Mesenchymal stem cell (in vitro differentiated cells and primary cell): ENCODE data around the gene NUMA1.

ENCODE experiments used
- DNase-seq: peaks from one replicate; pipeline ENCODE4 v3.0.0-alpha.2; 2013
- H2AFZ ChIP-seq: one replicate; pipeline ENCODE4 v1.6.1; 2013; ENCODE audit warnings: low read depth, mild to moderate bottlenecking, control low read depth, inconsistent platforms, low read length, moderate library complexity
- H2AK5ac ChIP-seq: 2 replicates; pipeline ENCODE4 v1.6.1; 2013; ENCODE audit warnings: low read length, moderate library complexity, mild to moderate bottlenecking, inconsistent platforms; ENCODE audit not compliant: severe bottlenecking
- H2BK120ac ChIP-seq: one replicate; pipeline ENCODE4 v1.6.1; 2013; ENCODE audit warnings: low read depth, mild to moderate bottlenecking, inconsistent platforms, low read length, moderate library complexity
- H2BK12ac ChIP-seq, 2 experiments: one replicate each; pipeline ENCODE4 v1.6.1; 2013; ENCODE audit warnings: inconsistent platforms in 2 of 2, low read length in 2 of 2, mild to moderate bottlenecking in 2 of 2, moderate library complexity in 2 of 2, control low read depth in 1 of 2
- H2BK15ac ChIP-seq: one replicate; pipeline ENCODE4 v1.6.1; 2013; ENCODE audit warnings: mild to moderate bottlenecking, low read depth, inconsistent platforms; ENCODE audit not compliant: poor library complexity, severe bottlenecking
- H2BK5ac ChIP-seq: 2 replicates; pipeline ENCODE4 v1.6.1; 2013; ENCODE audit warnings: low read depth, mild to moderate bottlenecking, low read length, control low read depth, inconsistent platforms; ENCODE audit not compliant: poor library complexity, severe bottlenecking
- H3K14ac ChIP-seq, 2 experiments: one replicate each; pipeline ENCODE4 v1.6.1; 2013; ENCODE audit warnings: inconsistent platforms in 2 of 2, low read length in 2 of 2, control low read depth in 1 of 2, mild to moderate bottlenecking in 1 of 2, moderate library complexity in 1 of 2
- H3K18ac ChIP-seq, 2 experiments: one replicate each; pipeline ENCODE4 v1.6.1; 2013; ENCODE audit warnings: inconsistent platforms in 2 of 2, low read length in 2 of 2, control low read depth in 1 of 2, low read depth in 1 of 2, mild to moderate bottlenecking in 1 of 2
- H3K23ac ChIP-seq, 2 experiments: one replicate each; pipeline ENCODE4 v1.6.1; 2013; ENCODE audit warnings: inconsistent platforms in 2 of 2, low read length in 2 of 2, mild to moderate bottlenecking in 2 of 2, moderate library complexity in 2 of 2, control low read depth in 1 of 2
- H3K27ac ChIP-seq: 2 replicates; pipeline ENCODE4 v1.5.1; 2013; ENCODE audit warnings: mild to moderate bottlenecking, moderate library complexity, low read length, control low read depth, inconsistent platforms; ENCODE audit not compliant: poor library complexity, severe bottlenecking
- H3K27me3 ChIP-seq, 2 experiments: 2 replicates each; pipeline versions ENCODE4 v1.6.1 to v1.7.0; 2013; ENCODE audit warnings: low read length in 2 of 2, mild to moderate bottlenecking in 2 of 2, moderate library complexity in 2 of 2, control low read depth in 1 of 2, inconsistent platforms in 1 of 2; ENCODE audit not compliant: control insufficient read depth in 1 of 2, insufficient read depth in 1 of 2
- H3K36me3 ChIP-seq, 2 experiments: 2 replicates each; pipeline versions ENCODE4 v1.6.1 to v1.7.0; 2013; ENCODE audit warnings: low read length in 2 of 2, control low read depth in 1 of 2, inconsistent platforms in 1 of 2, low read depth in 1 of 2, mild to moderate bottlenecking in 1 of 2; ENCODE audit not compliant: insufficient read depth in 2 of 2, control insufficient read depth in 1 of 2
- H3K4ac ChIP-seq, 2 experiments: one replicate each; pipeline ENCODE4 v1.6.1; 2013; ENCODE audit warnings: inconsistent platforms in 2 of 2, low read length in 2 of 2, mild to moderate bottlenecking in 2 of 2, moderate library complexity in 2 of 2, control low read depth in 1 of 2, low read depth in 1 of 2
- H3K4me1 ChIP-seq: 2 replicates; pipeline ENCODE4 v1.6.1; 2013; ENCODE audit warnings: low read depth, low read length, control low read depth; ENCODE audit not compliant: control insufficient read depth, insufficient read depth
- H3K4me2 ChIP-seq: 2 replicates; pipeline ENCODE4 v1.6.1; 2013; ENCODE audit warnings: low read length, mild to moderate bottlenecking, inconsistent platforms; ENCODE audit not compliant: poor library complexity, severe bottlenecking
- H3K4me3 ChIP-seq, 2 experiments: 2 replicates each; pipeline versions ENCODE4 v1.5.1 to v1.7.0; 2013; ENCODE audit warnings: low read length in 2 of 2, mild to moderate bottlenecking in 2 of 2, control low read depth in 1 of 2, low read depth in 1 of 2; ENCODE audit not compliant: insufficient read depth in 1 of 2
- H3K79me1 ChIP-seq: replicated peaks from 2 replicates; pipeline ENCODE4 v1.6.1; 2013; ENCODE audit warnings: mild to moderate bottlenecking, control low read depth, low read length, inconsistent platforms; ENCODE audit not compliant: poor library complexity, severe bottlenecking
- H3K9ac ChIP-seq: 2 replicates; pipeline ENCODE4 v1.7.0; 2013; ENCODE audit warnings: mild to moderate bottlenecking, low read length, moderate library complexity
- H3K9me3 ChIP-seq: 2 replicates; pipeline ENCODE4 v1.7.0; 2013; ENCODE audit warnings: mild to moderate bottlenecking, low read length; ENCODE audit not compliant: control insufficient read depth
- H4K8ac ChIP-seq: one replicate; pipeline ENCODE4 v1.6.1; 2013; ENCODE audit warnings: inconsistent platforms, mild to moderate bottlenecking, low read length, moderate library complexity
- H4K91ac ChIP-seq: one replicate; pipeline ENCODE4 v1.6.1; 2013; ENCODE audit warnings: mild to moderate bottlenecking, low read length, inconsistent platforms
- WGBS: methylation state at CpG from one replicate; pipeline ENCODE4 v1.1.7; 2013; ENCODE audit warnings: mixed read lengths; 5-methylcytosine and 5-hydroxymethylcytosine counted together

NUMA1 gene

GRCh38 chr11:72002841-72003775, 77.2 kb downstream of the NUMA1 start:
- Histone ChIP-seq H3K36me3 (peaks cover 76 to 89% of the 10 kb centered on the region in 2 experiments), H2BK15ac (no peak overlapping the region), H2BK5ac (no peak overlapping the region), H4K8ac (no peak overlapping the region), H3K14ac (no peak overlapping the region), H3K27ac (peak overlapping the region; percentile 10), H2BK120ac (no peak overlapping the region), H2BK12ac (no peak overlapping the region), H3K4me3 (no peak overlapping the region), H2AFZ (no peak overlapping the region), H3K9ac (no peak overlapping the region), H3K18ac (no peak overlapping the region), H3K9me3 (no peaks in the 10 kb centered on the region), H3K79me1 (peaks cover 22% of the 10 kb centered on the region), H2AK5ac (no peak overlapping the region), H3K23ac (no peak overlapping the region), H3K4ac (no peak overlapping the region), H3K4me1 (peaks cover 30% of the 10 kb centered on the region), H3K27me3 (no peaks in the 10 kb centered on the region), H3K4me2 (no peak overlapping the region), H4K91ac (no peak overlapping the region)
- no peak for DNase-seq
- 98% methylated on average over 10 of the region's 12 CpGs for WGBS

DNA sequence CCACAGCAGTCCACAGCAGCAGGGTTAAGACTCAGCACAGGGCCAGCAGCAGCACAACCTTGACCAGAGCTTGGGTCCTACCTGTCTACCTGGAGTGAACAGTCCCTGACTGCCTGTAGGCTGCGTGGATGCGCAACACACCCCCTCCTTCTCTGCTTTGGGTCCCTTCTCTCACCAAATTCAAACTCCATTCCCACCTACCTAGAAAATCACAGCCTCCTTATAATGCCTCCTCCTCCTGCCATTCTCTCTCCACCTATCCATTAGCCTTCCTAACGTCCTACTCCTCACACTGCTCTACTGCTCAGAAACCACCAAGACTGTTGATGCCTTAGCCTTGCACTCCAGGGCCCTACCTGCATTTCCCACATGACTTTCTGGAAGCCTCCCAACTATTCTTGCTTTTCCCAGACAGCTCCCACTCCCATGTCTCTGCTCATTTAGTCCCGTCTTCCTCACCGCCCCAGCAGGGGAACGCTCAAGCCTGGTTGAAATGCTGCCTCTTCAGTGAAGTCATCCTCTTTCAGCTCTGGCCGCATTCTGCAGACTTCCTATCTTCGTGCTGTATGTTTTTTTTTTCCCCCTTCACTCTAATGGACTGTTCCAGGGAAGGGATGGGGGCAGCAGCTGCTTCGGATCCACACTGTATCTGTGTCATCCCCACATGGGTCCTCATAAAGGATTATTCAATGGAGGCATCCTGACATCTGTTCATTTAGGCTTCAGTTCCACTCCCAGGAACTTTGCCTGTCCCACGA, 78.3 kb downstream of the NUMA1 start:
- Histone ChIP-seq H2AFZ (no peak overlapping the region), H3K23ac (no peak overlapping the region), H2BK12ac (no peak overlapping the region), H4K91ac (no peak overlapping the region), H3K27ac (peak overlapping the region; percentile 27), H3K27me3 (no peaks in the 10 kb centered on the region), H3K4me3 (no peak overlapping the region), H3K14ac (no peak overlapping the region), H3K36me3 (peaks cover 65 to 89% of the 10 kb centered on the region in 2 experiments), H2BK15ac (no peak overlapping the region), H3K4me2 (no peak overlapping the region), H3K9me3 (no peaks in the 10 kb centered on the region), H3K79me1 (peaks cover 24% of the 10 kb centered on the region), H2BK120ac (no peak overlapping the region), H3K9ac (no peak overlapping the region), H3K4me1 (peaks cover 32% of the 10 kb centered on the region), H3K18ac (no peak overlapping the region), H4K8ac (no peak overlapping the region), H2AK5ac (no peak overlapping the region), H3K4ac (no peak overlapping the region), H2BK5ac (no peak overlapping the region)
- no peak for DNase-seq
- 86% methylated on average over 10 of the region's 10 CpGs for WGBS

GRCh38 chr11:72001285-72001684, 79.1 kb downstream of the NUMA1 start:
- Histone ChIP-seq H3K9ac (no peak overlapping the region), H3K4me1 (peaks cover 32% of the 10 kb centered on the region), H3K27me3 (no peaks in the 10 kb centered on the region), H3K79me1 (peaks cover 29% of the 10 kb centered on the region), H4K8ac (no peak overlapping the region), H3K4me2 (no peak overlapping the region), H3K9me3 (no peaks in the 10 kb centered on the region), H3K18ac (no peak overlapping the region), H3K14ac (no peak overlapping the region), H3K4me3 (no peak overlapping the region), H2BK120ac (no peak overlapping the region), H4K91ac (no peak overlapping the region), H2BK15ac (no peak overlapping the region), H2BK12ac (no peak overlapping the region), H3K27ac (no peak overlapping the region), H2BK5ac (no peak overlapping the region), H3K36me3 (peaks cover 58 to 88% of the 10 kb centered on the region in 2 experiments), H3K23ac (no peak overlapping the region), H2AK5ac (no peak overlapping the region), H2AFZ (no peak overlapping the region), H3K4ac (no peak overlapping the region)
- WGBS, result 99% methylated on average over 11 of the region's 11 CpGs
- DNase-seq, result no peak

- Histone ChIP-seq H2AFZ (no peak overlapping the region), H3K4me3 (no peak overlapping the region), H3K4ac (no peak overlapping the region), H4K8ac (no peak overlapping the region), H2BK15ac (no peak overlapping the region), H3K9me3 (no peaks in the 10 kb centered on the region), H3K4me2 (no peak overlapping the region), H4K91ac (no peak overlapping the region), H3K18ac (no peak overlapping the region), H3K4me1 (peaks cover 32% of the 10 kb centered on the region), H2BK5ac (no peak overlapping the region), H3K27me3 (no peaks in the 10 kb centered on the region), H3K14ac (no peak overlapping the region), H2BK120ac (no peak overlapping the region), H3K79me1 (peaks cover 35% of the 10 kb centered on the region), H3K23ac (no peak overlapping the region), H2BK12ac (no peak overlapping the region), H2AK5ac (no peak overlapping the region), H3K9ac (no peak overlapping the region), H3K36me3 (peaks cover 51 to 87% of the 10 kb centered on the region in 2 experiments), H3K27ac (no peak overlapping the region)
- WGBS, result 95% methylated on average over 10 of the region's 10 CpGs
- DNase-seq, result no peak
Measured at GRCh38 chr11:72000202-72000867, 80.0 kb downstream of the NUMA1 start.
